ENCODE data around the gene RAB5A.

The RAB5A gene

GRCh38 chr3:19901918-19902317 is 45.0 kb upstream of the RAB5A start:
- Histone ChIP-seq H3K36me3 (ENCODE audit: control insufficient read depth, insufficient read depth, low read length) (no peaks in the 10 kb centered on the region), H3K4me1 (no peaks in the 10 kb centered on the region), H3K9me3 (ENCODE audit: control insufficient read depth, low read length) (no peaks in the 10 kb centered on the region), H3K27ac (no peak overlapping the region), H3K27me3 (ENCODE audit: control insufficient read depth, insufficient read depth, low read length) (no peaks in the 10 kb centered on the region), H3K4me2 (ENCODE audit: low read length) (no peak overlapping the region), H2AFZ (no peak overlapping the region), H3K79me2 (no peaks in the 10 kb centered on the region), H3K9ac (no peak overlapping the region), H3K4me3 (ENCODE audit: low read depth, low read length) (no peak overlapping the region)
- no peak for TF ChIP-seq CTCF (IDR thresholded peaks at IDR 0.05)

- Histone ChIP-seq H3K9me3 (ENCODE audit: control insufficient read depth, low read length) (no peaks in the 10 kb centered on the region), H3K4me3 (ENCODE audit: low read depth, low read length) (no peak overlapping the region), H3K79me2 (no peaks in the 10 kb centered on the region), H3K27me3 (ENCODE audit: control insufficient read depth, insufficient read depth, low read length) (no peaks in the 10 kb centered on the region), H3K4me1 (no peaks in the 10 kb centered on the region), H3K27ac (no peak overlapping the region), H3K9ac (no peak overlapping the region), H3K4me2 (ENCODE audit: low read length) (no peak overlapping the region), H3K36me3 (ENCODE audit: control insufficient read depth, insufficient read depth, low read length) (no peaks in the 10 kb centered on the region), H2AFZ (no peak overlapping the region)
- no peak for TF ChIP-seq CTCF (IDR thresholded peaks at IDR 0.05)
Observed at GRCh38 chr3:19903649-19904048, 43.2 kb upstream of the RAB5A start.

GRCh38 chr3:19907523-19907922 is 39.4 kb upstream of the RAB5A start:
- Histone ChIP-seq H3K4me3 (ENCODE audit: low read depth, low read length) (no peak overlapping the region), H3K79me2 (no peaks in the 10 kb centered on the region), H3K27ac (no peak overlapping the region), H3K4me1 (no peaks in the 10 kb centered on the region), H3K9ac (no peak overlapping the region), H3K9me3 (ENCODE audit: control insufficient read depth, low read length) (no peaks in the 10 kb centered on the region), H3K4me2 (ENCODE audit: low read length) (no peak overlapping the region), H3K27me3 (ENCODE audit: control insufficient read depth, insufficient read depth, low read length) (no peaks in the 10 kb centered on the region), H2AFZ (no peak overlapping the region), H3K36me3 (ENCODE audit: control insufficient read depth, insufficient read depth, low read length) (no peaks in the 10 kb centered on the region)
- TF ChIP-seq CTCF (IDR thresholded peaks at IDR 0.05): no peak

- Histone ChIP-seq H3K79me2 (no peaks in the 10 kb centered on the region), H3K4me3 (ENCODE audit: low read depth, low read length) (no peak overlapping the region), H3K27ac (no peak overlapping the region), H3K9me3 (ENCODE audit: control insufficient read depth, low read length) (no peaks in the 10 kb centered on the region), H2AFZ (no peak overlapping the region), H3K4me1 (no peaks in the 10 kb centered on the region), H3K27me3 (ENCODE audit: control insufficient read depth, insufficient read depth, low read length) (no peaks in the 10 kb centered on the region), H3K4me2 (ENCODE audit: low read length) (no peak overlapping the region), H3K36me3 (ENCODE audit: control insufficient read depth, insufficient read depth, low read length) (no peaks in the 10 kb centered on the region), H3K9ac (no peak overlapping the region)
- TF ChIP-seq CTCF (IDR thresholded peaks at IDR 0.05): no peak
Observed at GRCh38 chr3:19911452-19911851, 35.4 kb upstream of the RAB5A start.

GRCh38 chr3:19917167-19917566 is 29.7 kb upstream of the RAB5A start:
- H3K9ac ChIP-seq: no peak overlapping the region
- H3K4me1 ChIP-seq: no peaks in the 10 kb centered on the region
- TF ChIP-seq CTCF (IDR thresholded peaks at IDR 0.05): no peak
- no peak overlapping the region for H3K4me3 ChIP-seq (ENCODE audit: low read depth, low read length)
- no peaks in the 10 kb centered on the region for H3K36me3 ChIP-seq (ENCODE audit: control insufficient read depth, insufficient read depth, low read length)
- H3K79me2 ChIP-seq: no peaks in the 10 kb centered on the region
- H3K9me3 ChIP-seq (ENCODE audit: control insufficient read depth, low read length): no peaks in the 10 kb centered on the region
- H3K4me2 ChIP-seq (ENCODE audit: low read length): no peak overlapping the region
- H2AFZ ChIP-seq: no peak overlapping the region
- H3K27me3 ChIP-seq (ENCODE audit: control insufficient read depth, insufficient read depth, low read length): no peaks in the 10 kb centered on the region
- no peak overlapping the region for H3K27ac ChIP-seq

All from parathyroid adenoma (tissue), 2 donors.